K562 (cell line): ENCODE measurements around the gene RGL2. TPM values are rescaled to one million over a fixed set of nuclear protein-coding genes. Genes with fewer than 3 reads are reported as not detected.

Experiments used
- BACH1 ChIP-seq: fragments of 200-800 bp; sonication (Bioruptor generic); IDR thresholded peaks from 2 replicates; pipeline ENCODE4 v1.6.1; 2016; ENCODE audit warnings: missing genetic modification characterization, missing compliant biosample characterization
- BRD4 ChIP-seq: fragments of 200-600 bp; sonication (generic); IDR thresholded peaks from 2 replicates; pipeline ENCODE4 v1.6.1; 2017; ENCODE audit warnings: inconsistent platforms
- HMGN3 ChIP-seq: IDR thresholded peaks from 2 replicates; pipeline ENCODE4 v1.6.1; 2011; ENCODE audit warnings: borderline replicate concordance, low read depth, mild to moderate bottlenecking, mixed read lengths, low read length; ENCODE audit not compliant: insufficient read length; ENCODE audit errors: extremely low read depth
- KAT2B ChIP-seq: IDR thresholded peaks from one replicate; pipeline ENCODE4 v1.6.1; 2012; ENCODE audit warnings: low read depth, mild to moderate bottlenecking, control low read depth, inconsistent platforms, low read length, moderate library complexity
- KLF13 ChIP-seq: fragments of 450-650 bp; IDR thresholded peaks from 2 replicates; pipeline ENCODE4 v1.6.1; 2016; ENCODE audit warnings: missing genetic modification characterization, low read depth, mild to moderate bottlenecking, missing compliant biosample characterization, moderate library complexity, borderline replicate concordance
- MCM3 ChIP-seq: fragments of 450-650 bp; IDR thresholded peaks from 2 replicates; pipeline ENCODE4 v1.6.1; 2016
- POLR2H ChIP-seq: IDR thresholded peaks from 2 replicates; pipeline ENCODE4 v1.6.1; 2016; ENCODE audit warnings: missing genetic modification characterization, low read depth, mild to moderate bottlenecking, control low read depth, missing compliant biosample characterization, moderate library complexity
- RNF219 ChIP-seq: fragments of 250-450 bp; sonication (Bioruptor Pico); IDR thresholded peaks from 2 replicates; pipeline ENCODE4 v1.5.0; 2022; ENCODE audit warnings: mild to moderate bottlenecking
- SMC3 ChIP-seq: conservative IDR thresholded peaks from 2 replicates; pipeline ENCODE4 v1.6.1; 2011; ENCODE audit warnings: low read depth, low read length, improper control_type of control experiment; ENCODE audit not compliant: insufficient read depth
- SREBF2 ChIP-seq: sonication (generic); formaldehyde crosslinking; IDR thresholded peaks from 2 replicates; pipeline ENCODE4 v1.4.0; 2020; ENCODE audit warnings: mild to moderate bottlenecking, missing genetic modification reagents
- TEAD1 ChIP-seq, 2 experiments: fragments of 450-650 bp in 1 of 2; sonication (generic) in 1 of 2; formaldehyde crosslinking; IDR thresholded peaks; 2 replicates each; pipeline versions ENCODE4 v1.4.0 to v1.8.0; 2020 to 2022; ENCODE audit warnings: mild to moderate bottlenecking in 2 of 2, missing genetic modification reagents in 1 of 2
- ZBTB11 ChIP-seq, 3 experiments: fragments of 200-800 bp in 1 of 3; fragments of 250-450 bp in 1 of 3; fragments of 450-650 bp in 1 of 3; sonication (Bioruptor Pico) in 1 of 3; sonication (Bioruptor generic) in 1 of 3; formaldehyde crosslinking in 1 of 3; IDR thresholded peaks; 2 replicates each; pipeline versions ENCODE4 v1.6.1 to v1.8.0; 2016 to 2022; ENCODE audit warnings: mild to moderate bottlenecking in 2 of 3, missing genetic modification characterization in 2 of 3, missing compliant biosample characterization in 1 of 3, moderate library complexity in 1 of 3
- ZBTB34 ChIP-seq: fragments of 250-450 bp; sonication (Bioruptor Pico); IDR thresholded peaks from 2 replicates; pipeline ENCODE4 v1.8.0; 2021; ENCODE audit warnings: mild to moderate bottlenecking, moderate library complexity
- ZNF280B ChIP-seq: fragments of 250-450 bp; sonication (Bioruptor Pico); IDR thresholded peaks from 2 replicates; pipeline ENCODE4 v1.5.1; 2021; ENCODE audit warnings: mild to moderate bottlenecking
- ZNF639 ChIP-seq, 2 experiments: fragments of 200-800 bp in 1 of 2; sonication (Bioruptor generic) in 1 of 2; sonication (generic) in 1 of 2; formaldehyde crosslinking in 1 of 2; IDR thresholded peaks in 1 of 2; conservative IDR thresholded peaks in 1 of 2; 2 replicates each; pipeline versions ENCODE4 v1.5.0 to v1.6.1; 2016 to 2020; ENCODE audit warnings: missing compliant biosample characterization in 1 of 2, missing genetic modification characterization in 1 of 2, missing genetic modification reagents in 1 of 2
- ZNF75A ChIP-seq: fragments of 450-650 bp; formaldehyde crosslinking; IDR thresholded peaks from 2 replicates; pipeline ENCODE4 v1.4.0; 2020; ENCODE audit warnings: mild to moderate bottlenecking
- ZNF764 ChIP-seq: fragments of 250-450 bp; sonication (Bioruptor Pico); IDR thresholded peaks from 2 replicates; pipeline ENCODE4 v1.4.0; 2020; ENCODE audit warnings: low read depth, mild to moderate bottlenecking, moderate library complexity
- ZNF778 ChIP-seq: fragments of 450-650 bp; formaldehyde crosslinking; IDR thresholded peaks from 2 replicates; pipeline ENCODE4 v1.4.0; 2020; ENCODE audit warnings: mild to moderate bottlenecking, moderate library complexity
- polyA plus RNA-seq, 8 experiments: library from polyadenylated mRNA; depleted of rRNA in 4 of 8; stranded (reverse) in 5 of 8; unstranded in 3 of 8; fragments of >200 nt; fragmentation: Nextera tagmentation in 2 of 8; fragmentation: Illumina TruSeq in 1 of 8; extraction: Ambion mirVana in 2 of 8; extraction: Trizol in 1 of 8; gene quantifications; 2 replicates each; pipeline versions ENCODE4 v1.2.1 to v1.2.3, GENCODE V29; 2011 to 2014; ENCODE audit warnings: inconsistent platforms in 1 of 8, missing spikeins in 1 of 8
- total RNA-seq, 7 experiments: library from RNA; depleted of rRNA in 6 of 7; stranded (reverse); fragments of >200 nt in 6 of 7; fragmentation: Illumina TruSeq in 2 of 7; extraction: Trizol in 2 of 7; gene quantifications; 2 replicates each; pipeline versions ENCODE4 v1.2.1 to v1.2.3, GENCODE V29; 2011 to 2021; ENCODE audit warnings: low replicate concordance in 1 of 7

RGL2 gene
- total and polyA plus RNA-seq, 9 of the 15 experiments (the other 6 are each of a cell fraction or from before 2014, with no cell fraction given): 1.8 to 57.1 (median 19.5) TPM

DNA sequence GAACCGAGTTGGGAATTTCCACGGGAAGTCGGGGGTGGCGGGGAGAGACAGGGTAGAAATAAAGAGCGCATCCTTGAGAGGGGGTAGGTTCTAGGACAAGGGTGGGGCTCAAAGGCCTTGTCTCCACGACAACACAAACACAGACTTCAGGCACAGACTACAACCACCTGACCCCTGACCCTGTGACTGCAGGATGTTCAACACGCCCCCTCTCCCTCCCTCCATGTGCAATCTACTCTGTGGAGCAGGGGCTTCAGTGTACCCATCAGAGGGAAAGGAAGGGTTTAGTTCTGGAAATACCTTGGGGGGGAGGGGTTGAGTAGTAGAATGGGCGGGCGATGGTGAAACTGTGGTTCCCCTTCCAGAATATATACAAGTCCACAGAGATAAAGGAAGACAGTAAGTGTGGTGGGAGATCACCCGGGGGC lies 15.8 kb upstream of the RGL2 start (continued):
- TF ChIP-seq ZNF280B (no peak), SMC3 (no peak), SREBF2 (CRISPR knock-in tag) (no peak), KAT2B (no peak), BRD4 (no peak), ZNF75A (CRISPR knock-in tag) (no peak), ZNF778 (CRISPR knock-in tag) (no peak), KLF13 (no peak), ZNF639 (CRISPR knock-in tag; conservative IDR thresholded peaks at IDR 0.05 in 1 of 2, IDR thresholded peaks at IDR 0.05 in 1 of 2) (no peak; a peak in 1 of 4 replicates), MCM3 (no peak), ZNF764 (CRISPR knock-in tag) (no peak), ZBTB34 (CRISPR knock-in tag) (no peak), HMGN3 (no peak), BACH1 (no peak), RNF219 (CRISPR knock-in tag) (no peak), POLR2H (tag) (no peak), ZBTB11 (CRISPR knock-in tag; IDR thresholded peaks at IDR 0.05) (no peak), TEAD1 (CRISPR knock-in tag; IDR thresholded peaks at IDR 0.05) (no peak)
